Esophagus muscularis mucosa (tissue), 4 donors: ENCODE measurements around the gene SLC51B. TPM values are rescaled to one million over a fixed set of nuclear protein-coding genes. Genes with fewer than 3 reads are reported as not detected.

Experiments
- DNase-seq: peaks from one replicate; pipeline ENCODE4 v3.0.0-alpha.2; 2017; ENCODE audit errors: extremely low spot score
- H3K27ac ChIP-seq, 4 donors: fragments of 200-600 bp; sonication (generic); replicated peaks in 1 of 4; 1 replicate in 3 of 4; 2 replicates in 1 of 4; pipeline ENCODE4 v1.5.1; 2016 to 2019; ENCODE audit warnings: mild to moderate bottlenecking in 1 of 4
- H3K27me3 ChIP-seq, 4 donors: fragments of 200-600 bp; sonication (generic); one replicate each; pipeline versions ENCODE4 v1.5.1 to v1.6.0; 2016 to 2019
- H3K36me3 ChIP-seq, 4 donors: fragments of 200-600 bp; sonication (generic); one replicate each; pipeline ENCODE4 v1.5.1; 2016 to 2019
- H3K4me1 ChIP-seq, 4 donors: fragments of 200-600 bp; sonication (generic); one replicate each; pipeline ENCODE4 v1.5.1; 2016 to 2019
- H3K4me3 ChIP-seq, 4 donors: fragments of 200-600 bp; sonication (generic); 1 replicate in 2 of 4; 2 replicates in 2 of 4; pipeline ENCODE4 v1.5.1; 2016 to 2019; ENCODE audit warnings: mild to moderate bottlenecking in 4 of 4, moderate library complexity in 1 of 4
- H3K9me3 ChIP-seq, 4 donors: fragments of 200-600 bp; sonication (generic); 1 replicate in 3 of 4; 2 replicates in 1 of 4; pipeline ENCODE4 v1.5.1; 2016 to 2019
- EP300 ChIP-seq: sonication (generic); formaldehyde crosslinking; IDR thresholded peaks from one replicate; pipeline ENCODE4 v1.6.1; 2017; ENCODE audit warnings: antibody characterized with exemption
- POLR2A ChIP-seq: fragments of 450-650 bp; IDR thresholded peaks from one replicate; pipeline ENCODE4 v1.6.1; 2017; ENCODE audit warnings: antibody characterized with exemption, moderate library complexity, mild to moderate bottlenecking, low read depth
- POLR2AphosphoS5 ChIP-seq, 2 donors: sonication (generic); formaldehyde crosslinking; IDR thresholded peaks; one replicate each; pipeline ENCODE4 v1.6.1; 2017; ENCODE audit warnings: antibody characterized with exemption in 2 of 2
- WGBS: methylation state at CpG from one replicate; pipeline ENCODE4 v1.1.5; 2018; 5-methylcytosine and 5-hydroxymethylcytosine counted together
- intact Hi-C: fragments of 100-400 bp; cut with DNase I; formaldehyde crosslinking; loops from one replicate; pipeline ENCODE4 v1.15.1; 2023
- total RNA-seq, 4 donors: library from RNA; depleted of rRNA; stranded (reverse); fragments of >200 nt; gene quantifications; one replicate each; pipeline versions ENCODE4 v1.1.0 to v1.2.1, GENCODE V29; 2016
- TF ChIP-seq, protein P1 (sequence below), 3 experiments: fragments of 200-600 bp in 2 of 3; fragments of 450-650 bp in 1 of 3; sonication (generic) in 2 of 3; IDR thresholded peaks; one replicate each; pipeline ENCODE4 v1.5.1; 2017 to 2019; ENCODE audit warnings: antibody characterized with exemption in 3 of 3, mild to moderate bottlenecking in 2 of 3, moderate library complexity in 1 of 3

SLC51B gene
- total RNA-seq, 4 donors from 2014 or later, result not detected

DNA sequence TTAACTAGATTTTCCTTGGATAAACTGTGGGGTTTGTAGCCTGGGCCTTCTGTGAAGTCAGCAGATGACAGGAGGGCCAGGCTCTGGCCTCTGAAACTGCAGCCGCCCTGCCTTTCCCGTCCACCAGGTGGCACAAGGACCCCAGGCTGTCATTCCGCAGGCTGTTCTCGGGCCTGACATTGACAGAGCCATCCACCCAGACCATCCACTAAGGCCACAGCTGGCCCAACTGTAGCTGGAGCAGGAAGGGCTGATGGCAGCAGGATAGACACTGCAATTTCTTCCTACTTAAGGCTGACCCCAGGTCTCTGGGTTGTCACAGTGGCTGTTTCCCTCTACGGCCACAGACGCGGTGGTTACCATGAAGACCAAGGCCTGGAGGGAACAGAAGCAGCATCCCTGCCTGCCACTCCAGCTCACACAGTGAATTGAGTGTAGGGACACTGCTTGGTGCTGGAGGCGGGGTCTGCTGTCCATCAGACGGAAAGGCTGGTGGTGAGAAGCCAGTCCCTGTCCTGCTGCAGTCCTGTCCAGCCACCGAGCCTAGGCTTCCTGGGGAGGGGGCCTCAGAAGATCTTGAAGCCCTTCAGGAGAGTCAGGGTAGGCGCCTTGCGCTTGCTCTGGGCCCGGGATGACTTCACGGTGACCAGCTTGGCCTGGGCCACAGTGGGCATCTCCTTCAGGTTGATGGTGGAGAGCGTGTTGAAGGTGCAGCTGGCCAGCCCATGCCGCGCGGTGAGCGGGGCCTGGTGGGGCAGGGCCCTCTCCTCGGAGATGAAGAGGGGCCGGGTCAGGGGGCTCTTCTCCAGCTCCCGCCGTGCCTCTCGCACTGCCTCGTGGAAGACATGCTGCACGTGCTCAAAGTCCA, 9.4 kb downstream of the SLC51B start:
- intact Hi-C loops, result loop anchor here (2.0 kb wide), 2 partner anchors 24 to 46 kb away; no protein-coding TSS in a partner anchor
- Histone ChIP-seq H3K9me3 (no peaks in the 10 kb centered on the region), H3K27me3 (no peaks in the 10 kb centered on the region), H3K4me1 (peaks cover 26 to 70% (median 67%) of the 10 kb centered on the region in 4 donors), H3K27ac (peak overlapping the region; percentile 75 to 98 (median 96)), H3K4me3 (no peak overlapping the region), H3K36me3 (peaks cover 28 to 77% (median 46%) of the 10 kb centered on the region in 4 donors)
- 20% methylated on average over 1 of the region's 26 CpGs for WGBS
- no peak for DNase-seq
- TF ChIP-seq POLR2A (no peak), EP300 (no peak), POLR2AphosphoS5 (IDR thresholded peaks at IDR 0.05) (peak; percentile 56 to 61)
- TF ChIP-seq, protein P1, sequence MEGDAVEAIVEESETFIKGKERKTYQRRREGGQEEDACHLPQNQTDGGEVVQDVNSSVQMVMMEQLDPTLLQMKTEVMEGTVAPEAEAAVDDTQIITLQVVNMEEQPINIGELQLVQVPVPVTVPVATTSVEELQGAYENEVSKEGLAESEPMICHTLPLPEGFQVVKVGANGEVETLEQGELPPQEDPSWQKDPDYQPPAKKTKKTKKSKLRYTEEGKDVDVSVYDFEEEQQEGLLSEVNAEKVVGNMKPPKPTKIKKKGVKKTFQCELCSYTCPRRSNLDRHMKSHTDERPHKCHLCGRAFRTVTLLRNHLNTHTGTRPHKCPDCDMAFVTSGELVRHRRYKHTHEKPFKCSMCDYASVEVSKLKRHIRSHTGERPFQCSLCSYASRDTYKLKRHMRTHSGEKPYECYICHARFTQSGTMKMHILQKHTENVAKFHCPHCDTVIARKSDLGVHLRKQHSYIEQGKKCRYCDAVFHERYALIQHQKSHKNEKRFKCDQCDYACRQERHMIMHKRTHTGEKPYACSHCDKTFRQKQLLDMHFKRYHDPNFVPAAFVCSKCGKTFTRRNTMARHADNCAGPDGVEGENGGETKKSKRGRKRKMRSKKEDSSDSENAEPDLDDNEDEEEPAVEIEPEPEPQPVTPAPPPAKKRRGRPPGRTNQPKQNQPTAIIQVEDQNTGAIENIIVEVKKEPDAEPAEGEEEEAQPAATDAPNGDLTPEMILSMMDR (IDR thresholded peaks at IDR 0.05), result peak; percentile 91 to 97 (median 93)

DNA sequence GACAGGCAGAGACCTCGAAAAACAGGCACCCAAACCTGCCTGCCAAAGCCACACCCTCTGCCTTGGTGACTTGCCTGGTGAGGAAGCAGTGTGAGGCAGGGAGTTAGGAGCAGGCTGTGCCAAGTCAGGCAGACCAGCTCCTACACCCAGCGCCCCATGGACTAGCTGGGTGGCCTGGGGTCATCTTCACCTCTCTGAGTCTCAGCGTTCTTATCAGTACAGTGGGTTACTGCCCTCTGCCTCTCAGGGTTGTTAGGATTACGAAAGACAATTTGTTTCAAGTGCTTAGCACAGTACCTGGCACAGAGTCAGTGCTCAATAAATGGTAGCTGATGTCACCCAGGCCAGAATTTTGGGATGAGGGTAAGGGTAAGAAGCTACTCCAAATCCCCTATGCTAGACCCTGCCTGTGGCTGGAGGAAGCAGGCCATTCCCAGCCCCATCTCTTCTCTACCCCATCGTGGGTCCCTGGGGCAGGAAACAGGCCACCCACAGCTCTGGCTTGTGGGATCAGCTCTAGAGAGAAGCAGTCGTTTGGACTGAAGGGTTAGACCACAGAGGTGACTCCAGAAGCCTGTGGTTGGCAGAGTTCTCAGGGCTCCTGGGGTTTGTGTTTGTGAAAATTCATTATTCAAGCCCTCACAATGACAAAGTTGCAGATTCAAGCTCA, 10.1 kb downstream of the SLC51B start:
- peaks cover 26 to 69% (median 66%) of the 10 kb centered on the region in 4 donors for H3K4me1 ChIP-seq
- no peaks in the 10 kb centered on the region for H3K9me3 ChIP-seq
- 43% methylated on average over 6 of the region's 6 CpGs for WGBS
- H3K27me3 ChIP-seq, result no peaks in the 10 kb centered on the region
- no peak overlapping the region for H3K4me3 ChIP-seq
- intact Hi-C loops, result loop anchor here (2.0 kb wide), 2 partner anchors 23 to 45 kb away; no protein-coding TSS in a partner anchor
- TF ChIP-seq POLR2A, result no peak
- TF ChIP-seq POLR2AphosphoS5 (IDR thresholded peaks at IDR 0.05), result peak in 1 of 2 donors; percentile 11
- DNase-seq, result no peak
- peak overlapping the region; percentile 75 to 98 (median 96) for H3K27ac ChIP-seq
- H3K36me3 ChIP-seq, result peaks cover 28 to 79% (median 48%) of the 10 kb centered on the region in 4 donors

DNA sequence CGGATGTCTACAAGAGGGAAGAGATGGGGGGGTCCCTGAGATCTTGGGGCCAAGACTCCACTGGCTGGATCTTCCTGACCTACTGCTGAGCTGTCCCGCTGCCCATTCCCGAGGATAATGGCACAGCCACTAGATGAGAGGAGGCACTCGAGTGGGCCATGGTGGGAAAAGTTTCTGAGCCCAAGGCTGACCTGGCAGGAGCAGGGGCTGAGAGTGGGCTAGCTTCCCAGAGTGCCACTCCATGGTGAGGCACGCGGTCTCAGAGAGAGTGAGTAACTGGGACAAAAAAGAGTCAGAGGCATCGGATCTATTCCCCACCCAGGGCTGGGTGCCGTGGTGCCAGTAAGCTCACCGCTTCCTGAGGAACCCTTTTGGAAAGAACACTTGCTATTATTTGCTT, 10.9 kb downstream of the SLC51B start:
- Histone ChIP-seq H3K36me3 (peaks cover 28 to 77% (median 47%) of the 10 kb centered on the region in 4 donors), H3K4me1 (peaks cover 33 to 71% (median 69%) of the 10 kb centered on the region in 4 donors), H3K27me3 (no peaks in the 10 kb centered on the region), H3K27ac (peak overlapping the region; percentile 75 to 98 (median 96)), H3K4me3 (no peak overlapping the region), H3K9me3 (no peaks in the 10 kb centered on the region)
- TF ChIP-seq POLR2AphosphoS5 (IDR thresholded peaks at IDR 0.05), result no peak
- TF ChIP-seq POLR2A, result no peak
- no peak for TF ChIP-seq EP300
- TF ChIP-seq, protein P1 (IDR thresholded peaks at IDR 0.05), result no peak
- intact Hi-C loops, result no loop called here
- 74% methylated on average over 9 of the region's 9 CpGs for WGBS
- DNase-seq, result no peak

DNA sequence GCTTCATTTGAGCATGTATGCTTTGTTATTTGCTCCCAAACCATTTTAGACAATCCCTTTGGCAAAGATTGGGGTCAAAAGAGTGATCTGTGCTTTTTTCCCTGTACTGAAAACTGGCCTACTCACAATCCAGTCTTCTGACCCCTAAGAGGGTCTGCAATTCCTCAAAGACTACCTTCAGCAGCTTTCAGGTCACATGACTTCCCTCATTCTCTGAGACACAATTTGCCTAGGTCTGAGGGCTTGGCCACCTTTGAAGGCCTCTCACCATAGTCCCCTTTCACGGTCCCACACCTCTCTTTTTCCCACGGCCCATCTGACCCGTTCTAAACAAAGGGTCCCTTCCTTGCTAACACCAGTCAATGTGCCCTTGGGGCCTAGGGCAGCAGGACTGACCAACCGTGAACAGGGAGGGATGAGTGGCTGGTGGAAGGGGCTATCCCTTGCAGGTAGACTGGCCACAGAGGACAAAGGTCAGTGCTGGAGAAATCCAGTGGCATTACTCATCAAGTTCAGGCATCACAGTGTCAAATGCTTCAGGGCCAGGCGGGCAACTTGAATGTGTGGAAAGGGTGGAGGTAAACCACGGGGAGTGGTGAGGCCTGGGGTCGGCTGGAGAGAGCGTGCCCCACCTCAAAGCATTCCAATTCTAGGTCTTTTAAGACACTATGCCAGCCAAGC, 11.8 kb downstream of the SLC51B start:
- peak overlapping the region; percentile 95 to 98 (median 96) for H3K27ac ChIP-seq
- intact Hi-C loops, result no loop called here
- peaks cover 39 to 80% (median 78%) of the 10 kb centered on the region in 4 donors for H3K4me1 ChIP-seq
- H3K36me3 ChIP-seq, result peaks cover 28 to 68% (median 41%) of the 10 kb centered on the region in 4 donors
- H3K9me3 ChIP-seq, result no peaks in the 10 kb centered on the region
- no peaks in the 10 kb centered on the region for H3K27me3 ChIP-seq
- DNase-seq, result no peak
- no peak overlapping the region for H3K4me3 ChIP-seq
- WGBS, result 69% methylated on average over 8 of the region's 8 CpGs
- no peak for TF ChIP-seq POLR2A
- TF ChIP-seq, protein P1 (IDR thresholded peaks at IDR 0.05), result no peak
